ENCODE results near the gene SH3PXD2A.

GRCh38 chr10:103575416-103576075 lies 279.8 kb downstream of the SH3PXD2A start:
- TF ChIP-seq GATA3 (IDR thresholded peaks at IDR 0.05; ENCODE audit: low read depth, low read length) (no peak), GATA2 (IDR thresholded peaks at IDR 0.05; ENCODE audit: low read depth, low read length) (no peak)

All from SH-SY5Y (cell line).